H1 (cell line): ENCODE results near the gene WFDC1. TPM values are rescaled to one million over a fixed set of nuclear protein-coding genes. Genes with fewer than 3 reads are reported as not detected.

Source experiments
- CTCF ChIA-PET: fragments of 300-600 bp; sonication (Branson Sonifier 250); formaldehyde crosslinking; loops from one replicate; lab custom pipeline; 2021; ENCODE audit not compliant: partially characterized antibody; lab: Charles Lee
- POLR2A ChIA-PET: fragments of 300-600 bp; sonication (Branson Sonifier 250); formaldehyde crosslinking; loops from one replicate; lab custom pipeline; 2021; ENCODE audit warnings: inconsistent platforms; ENCODE audit not compliant: partially characterized antibody; lab: Charles Lee
- DNase-seq, 2 experiments: peaks; one replicate each; pipeline versions ENCODE4 v3.0.0 to v3.0.0-alpha.2; 2010 to 2022; ENCODE audit warnings: low spot score in 2 of 2, low read depth in 1 of 2, mixed read lengths in 1 of 2
- FAIRE-seq: peaks from 2 replicates; lab custom pipeline; 2011; peaks lifted over from hg19 to GRCh38; lab: Jason Lieb, UNC
- H2AFZ ChIP-seq: 2 replicates; pipeline ENCODE4 v1.8.1; 2012; ENCODE audit warnings: low read length, inconsistent platforms
- H2AK5ac ChIP-seq: 2 replicates; pipeline ENCODE4 v1.6.1; 2013; ENCODE audit warnings: low read depth, low read length
- H2BK120ac ChIP-seq: replicated peaks from 2 replicates; pipeline ENCODE3; 2013; ENCODE audit warnings: low read depth, low read length, inconsistent platforms
- H2BK12ac ChIP-seq: 2 replicates; pipeline ENCODE4 v1.6.1; 2013; ENCODE audit warnings: low read depth, low read length
- H2BK15ac ChIP-seq: 2 replicates; pipeline ENCODE4 v1.6.1; 2013; ENCODE audit warnings: low read length
- H2BK20ac ChIP-seq: 2 replicates; pipeline ENCODE4 v1.6.1; 2013; ENCODE audit warnings: low read length
- H2BK5ac ChIP-seq: 2 replicates; pipeline ENCODE4 v1.6.1; 2013; ENCODE audit warnings: low read depth, low read length
- H3K14ac ChIP-seq: 2 replicates; pipeline ENCODE4 v1.6.1; 2013; ENCODE audit warnings: inconsistent platforms; ENCODE audit not compliant: insufficient read length
- H3K18ac ChIP-seq: 2 replicates; pipeline ENCODE4 v1.6.1; 2013; ENCODE audit warnings: low read length; ENCODE audit errors: extremely low read depth
- H3K23ac ChIP-seq: 2 replicates; pipeline ENCODE4 v1.6.1; 2013; ENCODE audit warnings: inconsistent platforms; ENCODE audit not compliant: insufficient read length
- H3K23me2 ChIP-seq: 2 replicates; pipeline ENCODE4 v1.6.1; 2013; ENCODE audit warnings: low read depth, low read length
- H3K27ac ChIP-seq: 2 replicates; pipeline ENCODE4 v1.6.1; 2011; ENCODE audit warnings: low read depth, low read length, inconsistent platforms
- H3K27me3 ChIP-seq, 4 experiments: replicated peaks in 1 of 4; 1 replicate in 1 of 4; 2 replicates in 3 of 4; pipeline versions ENCODE4 v1.6.1 to v1.8.1; 2011 to 2013; ENCODE audit warnings: low read length in 3 of 4, mild to moderate bottlenecking in 3 of 4, inconsistent platforms in 2 of 4, mixed read lengths in 2 of 4, moderate library complexity in 1 of 4; ENCODE audit not compliant: control insufficient read depth in 3 of 4, insufficient read depth in 3 of 4; ENCODE audit errors: extremely low read depth in 1 of 4
- H3K36me3 ChIP-seq, 4 experiments: 2 replicates each; pipeline versions ENCODE4 v1.6.1 to v1.8.1; 2011 to 2013; ENCODE audit warnings: mild to moderate bottlenecking in 4 of 4, low read length in 3 of 4, moderate library complexity in 2 of 4, control low read depth in 1 of 4, inconsistent platforms in 1 of 4; ENCODE audit not compliant: insufficient read depth in 4 of 4, control insufficient read depth in 2 of 4
- H3K4ac ChIP-seq: replicated peaks from 2 replicates; pipeline ENCODE3; 2013; ENCODE audit warnings: low read length, low read depth, mixed read lengths, inconsistent platforms; ENCODE audit not compliant: insufficient read length
- H3K4me1 ChIP-seq, 4 experiments: replicated peaks in 1 of 4; 1 replicate in 1 of 4; 2 replicates in 3 of 4; pipeline versions ENCODE4 v1.6.1 to v1.8.1; 2011 to 2013; ENCODE audit warnings: low read length in 3 of 4, inconsistent platforms in 2 of 4, mixed read lengths in 1 of 4; ENCODE audit not compliant: insufficient read depth in 4 of 4, control insufficient read depth in 3 of 4
- H3K4me2 ChIP-seq, 2 experiments: 2 replicates each; pipeline versions ENCODE4 v1.6.1 to v1.8.1; 2011 to 2013; ENCODE audit warnings: low read depth in 2 of 2, low read length in 2 of 2, control low read depth in 1 of 2, inconsistent platforms in 1 of 2, mild to moderate bottlenecking in 1 of 2; ENCODE audit not compliant: insufficient read depth in 1 of 2
- H3K4me3 ChIP-seq, 4 experiments: fragments of 200-600, 300-600 bp in 1 of 4; sonication (generic), shearing (Covaris generic), sonication (Bioruptor Twin) in 1 of 4; 2 replicates each; pipeline versions ENCODE4 v1.5.1 to v1.8.1; 2011 to 2016; ENCODE audit warnings: low read length in 4 of 4, low read depth in 3 of 4, control low read depth in 2 of 4, inconsistent platforms in 2 of 4, mild to moderate bottlenecking in 2 of 4, mixed read lengths in 1 of 4, moderate library complexity in 1 of 4; ENCODE audit not compliant: insufficient read depth in 2 of 4; ENCODE audit errors: extremely low read depth in 1 of 4
- H3K56ac ChIP-seq: replicated peaks from 2 replicates; pipeline ENCODE3; 2013; ENCODE audit warnings: low read depth, mild to moderate bottlenecking, mixed read lengths, low read length, inconsistent platforms; ENCODE audit not compliant: insufficient read length
- H3K79me1 ChIP-seq: 2 replicates; pipeline ENCODE4 v1.6.1; 2013; ENCODE audit warnings: low read depth, low read length, control low read depth
- H3K79me2 ChIP-seq, 2 experiments: 2 replicates each; pipeline versions ENCODE4 v1.6.1 to v1.8.1; 2012 to 2013; ENCODE audit warnings: low read length in 2 of 2, mild to moderate bottlenecking in 2 of 2, inconsistent platforms in 1 of 2; ENCODE audit not compliant: insufficient read depth in 2 of 2, control insufficient read depth in 1 of 2
- H3K9ac ChIP-seq, 4 experiments: replicated peaks in 1 of 4; 1 replicate in 1 of 4; 2 replicates in 3 of 4; pipeline versions ENCODE4 v1.6.1 to v1.8.1; 2011 to 2013; ENCODE audit warnings: low read depth in 3 of 4, low read length in 3 of 4, control low read depth in 2 of 4, mild to moderate bottlenecking in 2 of 4, moderate library complexity in 2 of 4, inconsistent platforms in 1 of 4; ENCODE audit errors: extremely low read depth in 1 of 4
- H3K9me3 ChIP-seq, 2 experiments: 2 replicates each; pipeline versions ENCODE4 v1.6.1 to v1.8.1; 2012 to 2013; ENCODE audit warnings: mild to moderate bottlenecking in 2 of 2, moderate library complexity in 2 of 2, control low read depth in 1 of 2, inconsistent platforms in 1 of 2, low read depth in 1 of 2, low read length in 1 of 2, mixed read lengths in 1 of 2; ENCODE audit not compliant: insufficient read depth in 2 of 2
- H4K20me1 ChIP-seq, 2 experiments: replicated peaks in 1 of 2; 2 replicates each; pipeline versions ENCODE3 to v1.8.1; 2011 to 2013; ENCODE audit warnings: inconsistent platforms in 2 of 2, low read length in 2 of 2, mild to moderate bottlenecking in 1 of 2; ENCODE audit not compliant: insufficient read depth in 2 of 2, control insufficient read depth in 1 of 2
- H4K5ac ChIP-seq: 2 replicates; pipeline ENCODE4 v1.6.1; 2013; ENCODE audit warnings: low read length, low read depth, mixed read lengths, inconsistent platforms; ENCODE audit not compliant: insufficient read length
- H4K8ac ChIP-seq: 2 replicates; pipeline ENCODE4 v1.8.0; 2013; ENCODE audit warnings: mild to moderate bottlenecking, moderate library complexity, low read length, inconsistent platforms; ENCODE audit not compliant: insufficient read depth; ENCODE audit errors: extremely low read depth
- H4K91ac ChIP-seq: replicated peaks from 2 replicates; pipeline ENCODE3; 2013; ENCODE audit warnings: low read length, mixed read lengths, inconsistent platforms; ENCODE audit not compliant: insufficient read length
- KDM1A ChIP-seq: fragments of 200-600, 300-600 bp; sonication (generic); IDR thresholded peaks from 2 replicates; pipeline ENCODE4 v1.7.1; 2016; ENCODE audit warnings: mild to moderate bottlenecking, low read length, borderline replicate concordance
- SP2 ChIP-seq: IDR thresholded peaks from 2 replicates; pipeline ENCODE4 v1.6.1; 2012; ENCODE audit warnings: mild to moderate bottlenecking, low read length, inconsistent platforms
- WGBS, 2 experiments: shearing (Covaris generic) in 1 of 2; methylation state at CpG; one replicate each; pipeline versions ENCODE4 v1.1.6 to v1.1.7; 2013 to 2015; ENCODE audit warnings: low lambda C conversion rate in 2 of 2, mixed read lengths in 2 of 2, inconsistent platforms in 1 of 2, low coverage in 1 of 2, missing lambda C conversion rate in 1 of 2; ENCODE audit not compliant: insufficient replicate concordance in 2 of 2, insufficient coverage in 1 of 2, insufficient read length in 1 of 2; ENCODE audit errors: extremely low coverage in 1 of 2, missing lambda C conversion rate in 1 of 2; 5-methylcytosine and 5-hydroxymethylcytosine counted together
- polyA plus RNA-seq, 7 experiments: library from polyadenylated mRNA; depleted of rRNA in 3 of 7; stranded (reverse) in 5 of 7; unstranded in 2 of 7; fragments of >200 nt in 5 of 7; fragments of 200-250 nt in 2 of 7; gene quantifications; 1 replicate in 5 of 7; 2 replicates in 1 of 7; 4 replicates in 1 of 7; pipeline versions ENCODE4 v1.2.1 to v1.2.3, GENCODE V29; 2011 to 2013; ENCODE audit warnings: missing spikeins in 2 of 7, mixed read lengths in 2 of 7
- total RNA-seq: library from RNA; stranded (reverse); fragmentation: NEBNext Ultra II Directional; extraction: Animal tissue kit (Norgen Biotek cat#: 25700); gene quantifications from 2 replicates; pipeline ENCODE4 v1.2.1, GENCODE V29; 2021

WFDC1 gene
- total and polyA plus RNA-seq, 2 of the 8 experiments (the other 6 are each of a cell fraction or from before 2014, with no cell fraction given): 0.70 to 1.1 TPM

DNA sequence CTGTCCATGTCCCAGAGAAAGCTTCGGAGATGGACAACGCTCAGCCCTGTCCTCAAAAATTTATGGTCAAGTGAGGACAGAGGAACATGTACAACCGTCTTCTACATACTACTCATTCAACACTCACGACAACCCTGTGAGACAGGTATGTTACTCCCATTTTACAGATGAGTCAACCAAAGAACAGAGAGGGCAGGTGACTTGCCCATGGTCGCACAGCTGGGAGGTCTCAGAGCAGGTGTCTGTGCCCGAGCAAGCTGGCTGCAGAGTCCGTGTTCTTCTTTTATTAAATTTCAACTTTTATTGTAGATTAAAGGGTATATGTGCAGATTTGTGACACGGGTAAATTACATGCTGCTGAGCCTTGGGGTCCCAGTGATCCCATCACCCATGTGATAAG is 5.8 kb upstream of the WFDC1 start:
- 80% methylated on average over 8 of the region's 8 CpGs; no CpG with 5 or more reads in 1 of the 2 experiments for WGBS, 2 experiments
- H4K8ac ChIP-seq: no peak overlapping the region
- no peak overlapping the region; the same call in 1 of the 2 replicates for H2BK20ac ChIP-seq
- H3K9ac ChIP-seq: no peak overlapping the region
- no peaks in the 10 kb centered on the region for H3K23me2 ChIP-seq
- no peak overlapping the region for H4K5ac ChIP-seq
- H3K27ac ChIP-seq: no peak overlapping the region
- no peak overlapping the region for H2BK15ac ChIP-seq
- H3K4me3 ChIP-seq: no peak overlapping the region
- no peaks in the 10 kb centered on the region for H4K20me1 ChIP-seq
- H3K4me2 ChIP-seq: no peak overlapping the region
- no peak overlapping the region for H3K23ac ChIP-seq
- no peak overlapping the region for H2BK12ac ChIP-seq
- H4K91ac ChIP-seq: no peak overlapping the region
- no peaks in the 10 kb centered on the region for H3K36me3 ChIP-seq
- H3K18ac ChIP-seq: no peak overlapping the region
- H2BK120ac ChIP-seq: no peak overlapping the region
- H3K4me1 ChIP-seq: peaks cover 0 to 13% (median 9%) of the 10 kb centered on the region in 4 experiments; a peak in 6 of 7 replicates
- POLR2A ChIA-PET: interaction anchor here (0.9 to 1.0 kb wide), 2 partner anchors 11 to 12 kb away, joined by 3 to 4 read pairs; no protein-coding TSS in a partner anchor
- no peak overlapping the region for H2BK5ac ChIP-seq
- CTCF ChIA-PET: interaction anchor here (1.0 to 1.5 kb wide), 2 partner anchors 18 to 195 kb away, joined by 3 read pairs; no protein-coding TSS in a partner anchor
- no peaks in the 10 kb centered on the region for H3K9me3 ChIP-seq
- no peak overlapping the region for H3K56ac ChIP-seq
- no peaks in the 10 kb centered on the region; a peak in 1 of 7 replicates for H3K27me3 ChIP-seq
- TF ChIP-seq SP2 (no peak), KDM1A (no peak)
- H3K14ac ChIP-seq: no peak overlapping the region
- H2AK5ac ChIP-seq: no peak overlapping the region
- no peak overlapping the region for H2AFZ ChIP-seq
- FAIRE-seq (no peak), DNase-seq (no peak)
- no peaks in the 10 kb centered on the region for H3K79me2 ChIP-seq
- H3K79me1 ChIP-seq: no peaks in the 10 kb centered on the region
- H3K4ac ChIP-seq: no peak overlapping the region
